Lung (tissue), 12 donors: ENCODE measurements around the gene IFNAR1. TPM values are rescaled to one million over a fixed set of nuclear protein-coding genes. Genes with fewer than 3 reads are reported as not detected.

Experiments used
- ATAC-seq: fragments of 200-7000 bp; cut with Tn5 transposase; one replicate; pipeline ENCODE4 v1.9.1; 2020; ENCODE audit warnings: moderate number of reproducible peaks; ENCODE audit not compliant: insufficient read depth, low FRiP score
- DNase-seq, 3 donors: peaks; one replicate each; pipeline ENCODE4 v3.0.0-alpha.2; 2013 to 2017
- H3K27ac ChIP-seq, 2 donors: one replicate each; pipeline ENCODE4 v1.5.1; 2013; ENCODE audit warnings: mild to moderate bottlenecking in 2 of 2, moderate library complexity in 2 of 2, control low read depth in 1 of 2, inconsistent platforms in 1 of 2, low read depth in 1 of 2, low read length in 1 of 2
- H3K27me3 ChIP-seq, 3 donors: one replicate each; pipeline ENCODE4 v1.5.1; 2013; ENCODE audit warnings: low read length in 2 of 3; ENCODE audit not compliant: control insufficient read depth in 3 of 3, insufficient read depth in 3 of 3
- H3K36me3 ChIP-seq, 4 donors: one replicate each; pipeline ENCODE4 v1.5.1; 2013; ENCODE audit warnings: low read length in 4 of 4, mild to moderate bottlenecking in 1 of 4, moderate library complexity in 1 of 4; ENCODE audit not compliant: control insufficient read depth in 4 of 4, insufficient read depth in 4 of 4
- H3K4me1 ChIP-seq, 5 donors: one replicate each; pipeline ENCODE4 v1.5.1; 2013; ENCODE audit warnings: low read length in 5 of 5, mild to moderate bottlenecking in 2 of 5, moderate library complexity in 1 of 5; ENCODE audit not compliant: control insufficient read depth in 5 of 5, insufficient read depth in 5 of 5
- H3K4me3 ChIP-seq: one replicate; pipeline ENCODE4 v1.5.1; 2013; ENCODE audit warnings: mild to moderate bottlenecking, control low read depth, moderate library complexity
- H3K9ac ChIP-seq, 2 donors: one replicate each; pipeline ENCODE4 v1.5.1; 2013; ENCODE audit warnings: low read length in 2 of 2, control low read depth in 1 of 2; ENCODE audit not compliant: insufficient read depth in 1 of 2
- H3K9me3 ChIP-seq, 4 donors: one replicate each; pipeline ENCODE4 v1.5.1; 2013; ENCODE audit warnings: low read length in 3 of 4, mild to moderate bottlenecking in 1 of 4, moderate library complexity in 1 of 4; ENCODE audit not compliant: control insufficient read depth in 4 of 4, insufficient read depth in 3 of 4
- WGBS, 2 donors: extraction: QIAGEN DNeasy Blood & Tissue Kit; methylation state at CpG; one replicate each; pipeline ENCODE4 v1.1.7; 2013; 5-methylcytosine and 5-hydroxymethylcytosine counted together
- polyA plus RNA-seq, 2 donors: library from polyadenylated mRNA; stranded (reverse); fragments of 200-250 nt; gene quantifications; one replicate each; pipeline ENCODE4 v1.2.1, GENCODE V29; 2013
- total RNA-seq, 2 donors: library from RNA; depleted of rRNA in 1 of 2; stranded (reverse); fragments of >200 nt in 1 of 2; gene quantifications; one replicate each; pipeline ENCODE4 v1.2.1, GENCODE V29; 2014 to 2021
- TF ChIP-seq, protein P1 (sequence below): IDR thresholded peaks from 2 replicates; pipeline ENCODE4 v1.5.1; 2012; ENCODE audit warnings: mild to moderate bottlenecking; ENCODE audit errors: control extremely low read depth, extremely low read depth
- donor health status: control.
- donor health status: control.
- donor health status: Bipolar disorder and iron deficiency.
- donor health status: healthy.
- donor health status: DM: yes; HTN: yes; CAD: no.

Gene IFNAR1
- total and polyA plus RNA-seq, 4 donors: 14.3 to 58.7 (median 51.4) TPM

- H3K9ac ChIP-seq: no peak overlapping the region
- TF ChIP-seq, protein P1, sequence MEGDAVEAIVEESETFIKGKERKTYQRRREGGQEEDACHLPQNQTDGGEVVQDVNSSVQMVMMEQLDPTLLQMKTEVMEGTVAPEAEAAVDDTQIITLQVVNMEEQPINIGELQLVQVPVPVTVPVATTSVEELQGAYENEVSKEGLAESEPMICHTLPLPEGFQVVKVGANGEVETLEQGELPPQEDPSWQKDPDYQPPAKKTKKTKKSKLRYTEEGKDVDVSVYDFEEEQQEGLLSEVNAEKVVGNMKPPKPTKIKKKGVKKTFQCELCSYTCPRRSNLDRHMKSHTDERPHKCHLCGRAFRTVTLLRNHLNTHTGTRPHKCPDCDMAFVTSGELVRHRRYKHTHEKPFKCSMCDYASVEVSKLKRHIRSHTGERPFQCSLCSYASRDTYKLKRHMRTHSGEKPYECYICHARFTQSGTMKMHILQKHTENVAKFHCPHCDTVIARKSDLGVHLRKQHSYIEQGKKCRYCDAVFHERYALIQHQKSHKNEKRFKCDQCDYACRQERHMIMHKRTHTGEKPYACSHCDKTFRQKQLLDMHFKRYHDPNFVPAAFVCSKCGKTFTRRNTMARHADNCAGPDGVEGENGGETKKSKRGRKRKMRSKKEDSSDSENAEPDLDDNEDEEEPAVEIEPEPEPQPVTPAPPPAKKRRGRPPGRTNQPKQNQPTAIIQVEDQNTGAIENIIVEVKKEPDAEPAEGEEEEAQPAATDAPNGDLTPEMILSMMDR: peak; percentile 38
- WGBS, 2 donors: 12 to 29% methylated on average over 4 of the region's 4 CpGs
- no peak overlapping the region for H3K27ac ChIP-seq
- no peaks in the 10 kb centered on the region for H3K36me3 ChIP-seq
- H3K4me1 ChIP-seq: peaks cover 0 to 1% (median 0%) of the 10 kb centered on the region in 5 donors
- peak; percentile 83 for ATAC-seq
- no peaks in the 10 kb centered on the region for H3K27me3 ChIP-seq
- DNase-seq: peak; percentile 40 to 66 (median 61)
- H3K4me3 ChIP-seq: no peak overlapping the region
- H3K9me3 ChIP-seq: no peaks in the 10 kb centered on the region
These were observed 49.8 kb downstream of the IFNAR1 start for GRCh38 chr21:33374450-33375096.

DNA sequence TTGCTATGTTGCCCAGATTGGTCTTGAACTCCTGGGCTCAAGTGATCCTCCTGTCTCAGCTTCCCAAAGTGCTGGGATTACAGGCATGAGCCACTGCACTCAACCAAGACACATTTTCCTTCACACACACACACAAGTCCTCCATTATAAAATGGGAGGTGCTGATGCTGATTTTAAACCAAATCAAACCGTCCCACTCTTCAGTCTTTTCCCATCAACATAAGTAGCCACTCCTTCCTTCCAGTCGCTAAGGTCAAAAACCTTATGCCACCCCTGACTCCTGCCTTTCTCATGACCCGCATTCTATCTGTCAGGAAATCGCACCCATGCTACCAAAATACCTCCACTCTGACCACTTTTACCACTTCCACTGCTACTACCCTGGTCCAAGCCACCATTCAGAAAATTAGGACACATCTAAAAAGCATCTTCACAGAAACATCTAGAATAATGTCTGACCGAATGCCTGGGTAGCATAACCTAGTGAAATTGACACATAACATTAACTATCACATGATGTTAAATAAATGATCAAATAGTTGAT is 50.4 kb downstream of the IFNAR1 start:
- TF ChIP-seq, protein P1: no peak
- Histone ChIP-seq H3K9me3 (no peaks in the 10 kb centered on the region), H3K27me3 (no peaks in the 10 kb centered on the region), H3K27ac (no peak overlapping the region), H3K9ac (no peak overlapping the region), H3K36me3 (no peaks in the 10 kb centered on the region), H3K4me1 (peaks cover 0 to 5% (median 0%) of the 10 kb centered on the region in 5 donors), H3K4me3 (no peak overlapping the region)
- ATAC-seq (no peak), DNase-seq (no peak)
- 56 to 64% methylated on average over 5 of the region's 5 CpGs for WGBS, 2 donors

- H3K4me3 ChIP-seq: no peak overlapping the region
- WGBS, 2 donors: 91 to 96% methylated on average over 6 of the region's 6 CpGs
- no peak overlapping the region for H3K27ac ChIP-seq
- no peaks in the 10 kb centered on the region for H3K27me3 ChIP-seq
- ATAC-seq (no peak), DNase-seq (no peak)
- H3K9me3 ChIP-seq: no peaks in the 10 kb centered on the region
- no peaks in the 10 kb centered on the region for H3K36me3 ChIP-seq
- H3K4me1 ChIP-seq: peaks cover 0 to 10% (median 0%) of the 10 kb centered on the region in 5 donors
- TF ChIP-seq, protein P1: no peak
- H3K9ac ChIP-seq: no peak overlapping the region
These were observed 52.6 kb downstream of the IFNAR1 start for GRCh38 chr21:33377221-33377920.
